ENCODE data around the gene PLA2G2F. TPM values are rescaled to one million over a fixed set of nuclear protein-coding genes. Genes with fewer than 3 reads are reported as not detected.

Gene PLA2G2F
- total and polyA plus RNA-seq, 9 of the 15 experiments (the other 6 are each of a cell fraction or from before 2014, with no cell fraction given): not detected

- no peak overlapping the region for H3K27ac ChIP-seq (ENCODE audit: extremely low read depth, low read depth, low read length)
- no peaks in the 10 kb centered on the region for H3K9me1 ChIP-seq (ENCODE audit: control insufficient read depth, insufficient read depth, low read length)
- peaks cover 0 to 19% of the 10 kb centered on the region in 2 experiments; a peak in 3 of 5 replicates for H3K27me3 ChIP-seq (ENCODE audit: control insufficient read depth in 2 of 2, insufficient read depth in 2 of 2, low read length in 2 of 2)
- H3K9ac ChIP-seq (ENCODE audit: insufficient read depth in 1 of 2, low read depth in 2 of 2, low read length in 2 of 2): no peak overlapping the region
- TF ChIP-seq ZNF124 (CRISPR knock-in tag; IDR thresholded peaks at IDR 0.05) (no peak), CHD4 (IDR thresholded peaks at IDR 0.05; ENCODE audit: insufficient read depth, insufficient replicate concordance, low read depth, low read length, poor library complexity, severe bottlenecking) (no peak), ZNF133 (CRISPR knock-in tag; IDR thresholded peaks at IDR 0.05) (no peak), SAFB (IDR thresholded peaks at IDR 0.05; ENCODE audit: borderline replicate concordance, low read depth, low read length) (no peak), ZNF12 (CRISPR knock-in tag; IDR thresholded peaks at IDR 0.05) (no peak), SLC30A9 (CRISPR knock-in tag; IDR thresholded peaks at IDR 0.05) (no peak), THAP12 (CRISPR knock-in tag; IDR thresholded peaks at IDR 0.05) (no peak), PHTF2 (CRISPR knock-in tag; IDR thresholded peaks at IDR 0.05) (no peak), GTF2E2 (tag; IDR thresholded peaks at IDR 0.05) (no peak)
- H3K36me3 ChIP-seq (ENCODE audit: control insufficient read depth, insufficient read depth, low read length): no peaks in the 10 kb centered on the region
- WGBS (ENCODE audit: insufficient coverage, low coverage, missing lambda C conversion rate): 63% methylated on average over 17 of the region's 17 CpGs
- ATAC-seq (no peak), DNase-seq (ENCODE audit: extremely low read depth in 1 of 4, low spot score in 3 of 4) (no peak), FAIRE-seq (no peak)
- BruUV-seq (replicated peaks): no TSS peak
- ChIA-PET CTCF (ENCODE audit: low intra/inter-chr PET ratio) (no interaction called here), POLR2A (interaction anchor here (0.8 to 1.4 kb wide), 3 partner anchors 14 to 333 kb away, joined by 3 read pairs; no protein-coding TSS in a partner anchor)
- in situ Hi-C loops (cut with MboI): no loop called here
- no peak overlapping the region for H3K4me2 ChIP-seq (ENCODE audit: insufficient read depth, low read length)
- H3K4me1 ChIP-seq (replicated peaks in 1 of 2; ENCODE audit: control insufficient read depth in 2 of 2, insufficient read depth in 2 of 2, low read length in 2 of 2): peaks cover 0 to 11% of the 10 kb centered on the region in 2 experiments; a peak in 3 of 5 replicates
- no peak overlapping the region for H3K4me3 ChIP-seq
- H3K9me3 ChIP-seq (replicated peaks; ENCODE audit: control insufficient read depth, insufficient read depth, low read depth, low read length): peaks cover 1% of the 10 kb centered on the region; the same call in 1 of the 2 replicates
- no peaks in the 10 kb centered on the region for H3K79me2 ChIP-seq (ENCODE audit: control insufficient read depth, insufficient read depth, low read length)
- intact Hi-C loops (cut with micrococcal nuclease): loop anchor here (5.0 kb wide), 2 partner anchors 266 to 326 kb away; no protein-coding TSS in a partner anchor
- no peak overlapping the region for H2AFZ ChIP-seq (ENCODE audit: low read depth, low read length)
- no peaks in the 10 kb centered on the region for H4K20me1 ChIP-seq (replicated peaks; ENCODE audit: control insufficient read depth, insufficient read depth, low read length)
Measured at GRCh38 chr1:20166051-20166450, 26.9 kb downstream of the PLA2G2F start.

Measured in K562 (cell line).